Stimulated activated CD8-positive, alpha-beta memory T cell treated with anti-CD3 and anti-CD28 coated beads, Interleukin-7, amount 100 ng/mL, for 1 hour (primary cell): ENCODE results near the gene REELD1.

Experiments
- DNase-seq, 2 donors: peaks; one replicate each; pipeline ENCODE4 v3.0.0-alpha.2; 2020; ENCODE audit warnings: low read depth in 2 of 2

Gene REELD1

DNA sequence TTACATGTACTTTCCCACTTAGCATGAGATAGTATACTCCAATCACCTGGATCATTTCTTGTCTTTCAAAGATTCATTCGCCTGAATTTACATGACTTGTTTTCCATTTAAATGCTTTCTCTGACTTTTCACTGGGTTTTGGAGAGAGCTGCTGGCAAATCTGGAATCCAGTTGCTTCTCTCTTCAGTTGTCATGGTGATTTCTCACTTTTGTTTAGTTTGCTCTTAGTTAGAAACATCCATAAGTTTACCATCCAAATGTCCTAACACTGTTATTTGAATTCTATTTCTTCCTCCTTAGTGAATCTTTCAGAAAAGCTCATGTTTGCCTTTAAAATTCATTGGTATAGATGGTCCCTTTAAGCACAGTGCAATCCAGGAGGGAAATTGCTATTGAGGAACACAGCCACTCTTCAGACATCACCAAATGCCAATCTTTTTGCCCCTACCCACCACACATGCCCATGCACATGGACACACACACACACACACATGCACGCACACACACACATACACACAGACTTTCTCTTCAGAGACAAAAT is 51.7 kb downstream of the REELD1 start:
- no peak for DNase-seq

DNA sequence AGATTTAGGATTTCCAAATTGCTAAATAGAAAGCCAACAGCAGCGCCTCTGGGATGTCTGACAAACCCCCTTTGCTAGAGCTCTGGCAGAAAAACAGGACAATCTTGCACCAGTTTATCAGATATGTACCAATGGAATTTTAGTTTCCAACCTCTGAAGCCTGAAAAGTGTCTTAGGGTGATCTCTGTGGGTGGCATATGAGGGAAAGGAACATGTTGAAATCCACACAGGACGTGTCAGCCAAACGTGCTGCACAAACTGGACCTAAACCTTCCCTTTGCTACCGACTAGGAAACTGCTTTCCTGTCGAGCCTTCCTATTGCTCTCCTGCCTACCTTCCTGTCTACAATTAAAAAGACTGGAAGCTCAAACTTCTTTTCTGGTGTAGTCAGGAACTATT is 53.5 kb downstream of the REELD1 start:
- DNase-seq: no peak

DNA sequence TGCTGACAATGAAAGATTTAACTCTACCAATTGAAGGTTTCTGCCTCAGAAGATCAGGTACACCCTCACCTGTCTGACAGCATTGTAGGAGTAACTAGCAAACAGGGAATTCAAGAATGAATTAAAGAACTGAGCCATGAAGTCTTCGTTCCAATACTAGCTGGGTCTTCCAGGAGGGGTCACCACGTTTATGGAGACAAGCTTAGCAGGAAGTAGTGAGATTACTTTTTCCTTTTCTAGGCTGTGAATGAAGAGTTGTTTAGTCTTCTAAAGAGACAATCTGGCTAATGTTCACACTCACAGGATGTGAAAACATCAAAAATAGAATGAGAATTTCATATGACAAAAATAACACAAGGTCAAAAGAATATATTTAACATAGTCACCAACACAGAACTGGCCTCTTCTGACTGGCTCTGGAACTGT is 54.9 kb downstream of the REELD1 start:
- DNase-seq: no peak

- DNase-seq: no peak
These were observed 57.1 kb downstream of the REELD1 start for GRCh38 chr4:146271466-146271865.

DNA sequence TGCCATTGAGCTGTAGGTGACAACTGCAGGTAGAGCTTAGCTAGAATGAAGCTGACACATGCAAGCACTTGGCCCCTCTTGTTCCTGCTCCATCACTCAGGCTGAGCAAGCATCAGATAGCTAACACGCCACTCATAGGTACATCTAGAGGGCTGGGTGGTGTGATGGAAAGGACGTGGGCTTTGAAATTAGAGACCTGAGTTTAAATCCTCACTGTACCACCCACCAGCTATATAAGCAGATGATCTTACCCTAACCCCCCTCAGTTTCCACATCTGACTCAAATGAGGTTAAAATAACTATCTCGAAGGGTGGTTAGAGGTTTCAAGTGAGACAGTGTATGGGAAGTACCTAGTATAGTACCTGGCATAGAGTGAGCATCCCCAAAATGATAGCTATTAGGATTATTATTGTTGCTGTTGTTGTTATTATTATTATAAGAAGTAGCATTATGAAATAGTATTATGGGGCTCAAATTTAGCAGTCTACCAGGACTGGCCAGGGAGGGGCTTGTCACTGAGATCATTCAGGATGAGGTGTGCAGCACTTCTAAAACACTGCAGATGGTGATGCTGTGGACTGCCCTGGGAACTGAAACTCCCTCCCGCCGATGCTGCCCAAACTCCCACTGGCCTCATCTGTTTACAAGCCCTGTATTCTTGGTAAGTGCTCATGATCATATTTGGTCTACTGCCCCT is 59.0 kb downstream of the REELD1 start:
- DNase-seq: no peak

DNA sequence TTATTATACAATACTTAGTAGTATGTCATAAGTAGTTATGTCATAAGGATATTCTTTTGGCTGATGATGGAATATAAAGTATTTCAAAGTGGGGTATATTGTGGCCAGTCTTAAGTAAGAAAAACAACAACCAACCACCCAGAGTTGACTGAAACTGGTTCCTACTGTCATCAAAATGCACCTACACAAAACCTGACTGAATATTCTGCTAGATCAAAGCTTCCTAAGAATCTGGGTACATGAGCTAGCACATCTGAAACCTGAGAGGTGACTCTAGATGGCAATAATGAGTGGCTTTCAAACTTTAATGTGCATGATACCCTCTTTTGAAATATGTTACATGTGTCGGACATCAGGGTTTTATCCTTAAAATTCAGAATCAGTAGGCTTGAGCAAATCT is 60.4 kb downstream of the REELD1 start:
- no peak for DNase-seq

- DNase-seq: no peak
These were observed 61.0 kb downstream of the REELD1 start for GRCh38 chr4:146275370-146275769.

GRCh38 chr4:146278986-146279385 is 64.6 kb downstream of the REELD1 start:
- DNase-seq: no peak
